Keratinocyte (primary cell): Measurements from ENCODE around the gene GCNT2. TPM values are rescaled to one million over a fixed set of nuclear protein-coding genes. Genes with fewer than 3 reads are reported as not detected.

Source experiments
- DNase-seq: peaks from one replicate; pipeline ENCODE4 v3.0.0-alpha.2; 2011; ENCODE audit warnings: low read depth, missing footprints, low spot score
- FAIRE-seq: peaks from 2 replicates; lab custom pipeline; 2011; peaks lifted over from hg19 to GRCh38; lab: Jason Lieb, UNC
- H2AFZ ChIP-seq: 2 replicates; pipeline ENCODE4 v1.6.0; 2012; ENCODE audit warnings: low read length, control low read depth, inconsistent platforms; ENCODE audit not compliant: control insufficient read depth
- H3K27ac ChIP-seq: 2 replicates; pipeline ENCODE4 v1.5.1; 2011; ENCODE audit warnings: low read length; ENCODE audit not compliant: control insufficient read depth, insufficient read depth
- H3K27me3 ChIP-seq: 3 replicates; pipeline ENCODE4 v1.6.0; 2011; ENCODE audit warnings: low read length; ENCODE audit not compliant: control insufficient read depth, insufficient read depth; ENCODE audit errors: extremely low read depth
- H3K36me3 ChIP-seq, 2 experiments: 2 replicates in 1 of 2; 3 replicates in 1 of 2; pipeline ENCODE4 v1.5.1; 2011; ENCODE audit warnings: low read length in 2 of 2, mild to moderate bottlenecking in 1 of 2; ENCODE audit not compliant: control insufficient read depth in 2 of 2, insufficient read depth in 2 of 2; ENCODE audit errors: extremely low read depth in 1 of 2
- H3K4me1 ChIP-seq: 3 replicates; pipeline ENCODE4 v1.5.1; 2011; ENCODE audit warnings: low read length; ENCODE audit not compliant: control insufficient read depth, insufficient read depth; ENCODE audit errors: extremely low read depth
- H3K4me2 ChIP-seq: 3 replicates; pipeline ENCODE4 v1.6.0; 2011; ENCODE audit warnings: low read depth, low read length; ENCODE audit not compliant: control insufficient read depth, insufficient read depth; ENCODE audit errors: extremely low read depth
- H3K4me3 ChIP-seq, 3 experiments: fragments of 200-600 bp in 1 of 3; sonication (generic) in 1 of 3; 2 replicates in 2 of 3; 3 replicates in 1 of 3; pipeline ENCODE4 v1.5.1; 2011 to 2016; ENCODE audit warnings: low read length in 3 of 3, mild to moderate bottlenecking in 3 of 3, control low read depth in 2 of 3, inconsistent platforms in 1 of 3, low read depth in 1 of 3, mixed read lengths in 1 of 3, mixed run types in 1 of 3, moderate library complexity in 1 of 3; ENCODE audit not compliant: control insufficient read depth in 2 of 3, insufficient read depth in 2 of 3; ENCODE audit errors: extremely low read depth in 1 of 3
- H3K79me2 ChIP-seq: 2 replicates; pipeline ENCODE4 v1.6.0; 2012; ENCODE audit warnings: low read length; ENCODE audit not compliant: control insufficient read depth, insufficient read depth
- H3K9ac ChIP-seq: 3 replicates; pipeline ENCODE4 v1.6.0; 2011; ENCODE audit warnings: low read length; ENCODE audit not compliant: control insufficient read depth, insufficient read depth; ENCODE audit errors: extremely low read depth
- H3K9me1 ChIP-seq: 3 replicates; pipeline ENCODE4 v1.6.0; 2011; ENCODE audit warnings: low read length; ENCODE audit not compliant: control insufficient read depth, insufficient read depth; ENCODE audit errors: extremely low read depth
- H3K9me3 ChIP-seq: 2 replicates; pipeline ENCODE4 v1.5.1; 2012; ENCODE audit warnings: low read depth, low read length; ENCODE audit not compliant: control insufficient read depth
- H4K20me1 ChIP-seq: 3 replicates; pipeline ENCODE4 v1.6.0; 2011; ENCODE audit warnings: low read length; ENCODE audit not compliant: control insufficient read depth, insufficient read depth; ENCODE audit errors: extremely low read depth
- EZH2 ChIP-seq: IDR thresholded peaks from one replicate; pipeline ENCODE4 v1.6.1; 2012; ENCODE audit warnings: inconsistent platforms, mild to moderate bottlenecking, low read length, moderate library complexity
- dilution Hi-C: fragments of 300-500 bp; cut with MboI; formaldehyde crosslinking; loops from one replicate; pipeline ENCODE4 v1.7.0; 2020; ENCODE audit warnings: low sequenced_read_pairs; ENCODE audit not compliant: extremely low pct_ligation_motif_present
- polyA minus RNA-seq, 3 experiments: library from RNA; depleted of rRNA, polyadenylated mRNA; stranded (reverse); fragments of >200 nt; gene quantifications; 1 replicate in 1 of 3; 2 replicates in 1 of 3; 3 replicates in 1 of 3; pipeline ENCODE4 v1.2.3, GENCODE V29; 2011
- polyA plus RNA-seq, 5 experiments: library from polyadenylated mRNA; depleted of rRNA in 3 of 5; stranded (reverse) in 3 of 5; stranded (forward) in 1 of 5; unstranded in 1 of 5; fragments of >200 nt; gene quantifications; 1 replicate in 1 of 5; 2 replicates in 3 of 5; 3 replicates in 1 of 5; pipeline versions ENCODE4 v1.2.1 to v1.2.3, GENCODE V29; 2011 to 2012; ENCODE audit warnings: missing spikeins in 2 of 5, low read depth in 1 of 5, low replicate concordance in 1 of 5
- TF ChIP-seq, protein P1 (sequence below), 3 experiments: IDR thresholded peaks in 1 of 3; conservative IDR thresholded peaks in 1 of 3; optimal IDR thresholded peaks in 1 of 3; 2 replicates in 2 of 3; 3 replicates in 1 of 3; pipeline versions ENCODE3 to v1.5.1; 2011; ENCODE audit warnings: low read length in 3 of 3, mild to moderate bottlenecking in 3 of 3, moderate library complexity in 2 of 3, control low read depth in 1 of 3, inconsistent platforms in 1 of 3; ENCODE audit not compliant: insufficient read depth in 2 of 3; ENCODE audit errors: extremely low read depth in 1 of 3

The GCNT2 gene
- polyA plus RNA-seq: 5.6 to 9.3 TPM (median 7.3 TPM) in 3 replicates
- 6.4 TPM for polyA plus RNA-seq (2011; ENCODE audit: low read depth)
- 4.8 and 8.2 TPM in 2 replicates for polyA plus RNA-seq (2011; cell fraction: cytosol; rRNA removed)
- polyA plus RNA-seq (2011; cell fraction: nucleus; rRNA removed): 11.0 and 14.3 TPM in 2 replicates
- 3.6 and 5.3 TPM in 2 replicates for polyA plus RNA-seq (2012; ENCODE audit: low replicate concordance)
- 2.7 to 14.9 TPM (median 7.2 TPM) in 3 replicates for polyA minus RNA-seq
- polyA minus RNA-seq (2011; cell fraction: cytosol; rRNA and poly(A)+ RNA removed): 11.9 TPM
- 13.1 and 27.0 TPM in 2 replicates for polyA minus RNA-seq (2011; cell fraction: nucleus; rRNA and poly(A)+ RNA removed)

DNA sequence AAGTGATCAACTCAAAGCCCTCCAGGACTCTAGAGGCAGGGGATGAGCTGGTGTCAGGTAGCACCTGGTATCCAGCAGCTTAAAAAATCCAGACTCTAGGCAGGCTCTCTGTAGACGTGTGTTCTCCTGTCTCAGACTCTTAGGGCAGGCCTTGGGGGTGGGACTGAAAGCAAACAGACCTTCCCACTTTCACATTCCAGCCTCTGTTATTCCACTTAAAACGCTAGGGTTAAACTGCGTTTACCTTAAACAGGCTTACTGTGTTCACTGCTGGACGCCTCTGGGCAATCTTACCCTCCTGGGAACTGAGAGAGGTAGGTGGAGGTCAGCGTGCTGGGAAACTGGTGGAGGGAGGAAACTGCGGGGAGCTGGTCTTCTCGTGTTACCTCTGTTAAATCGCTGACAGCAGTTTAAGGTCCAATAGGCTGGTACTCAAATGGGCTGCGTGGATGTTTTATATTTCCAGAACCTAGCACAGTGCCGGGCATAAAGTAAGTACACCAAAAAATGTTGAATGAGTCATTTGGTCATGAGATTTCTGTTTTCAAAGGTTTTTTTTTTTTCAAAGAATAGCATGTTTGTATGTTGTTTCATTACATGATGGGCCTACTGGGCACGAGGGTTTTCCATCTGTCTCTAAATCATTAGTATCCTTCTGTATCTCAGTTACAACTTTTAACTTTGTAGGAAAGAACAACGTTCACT is at the start of gene GCNT2:
GCNT2 (plus strand) TSS at position 248 of the 705 bp plus-strand sequence. CDS start 7,561 bp downstream, outside the sequence.
- Histone ChIP-seq H3K9me1 (no peaks in the 10 kb centered on the region), H3K79me2 (peaks cover 2% of the 10 kb centered on the region), H4K20me1 (no peaks in the 10 kb centered on the region), H2AFZ (peak within 1 kb of the TSS; percentile 83), H3K27ac (peak within 1 kb of the TSS; percentile 97), H3K4me3 (peak within 1 kb of the TSS; percentile 38 to 64 (median 61)), H3K9ac (peak within 1 kb of the TSS; percentile 83), H3K27me3 (no peaks in the 10 kb centered on the region), H3K4me1 (peaks cover 37% of the 10 kb centered on the region), H3K4me2 (peak within 1 kb of the TSS; percentile 80), H3K36me3 (no peaks in the 10 kb centered on the region), H3K9me3 (no peaks in the 10 kb centered on the region)
- DNase-seq: peak; percentile 84
- TF ChIP-seq EZH2: no peak
- TF ChIP-seq, protein P1, sequence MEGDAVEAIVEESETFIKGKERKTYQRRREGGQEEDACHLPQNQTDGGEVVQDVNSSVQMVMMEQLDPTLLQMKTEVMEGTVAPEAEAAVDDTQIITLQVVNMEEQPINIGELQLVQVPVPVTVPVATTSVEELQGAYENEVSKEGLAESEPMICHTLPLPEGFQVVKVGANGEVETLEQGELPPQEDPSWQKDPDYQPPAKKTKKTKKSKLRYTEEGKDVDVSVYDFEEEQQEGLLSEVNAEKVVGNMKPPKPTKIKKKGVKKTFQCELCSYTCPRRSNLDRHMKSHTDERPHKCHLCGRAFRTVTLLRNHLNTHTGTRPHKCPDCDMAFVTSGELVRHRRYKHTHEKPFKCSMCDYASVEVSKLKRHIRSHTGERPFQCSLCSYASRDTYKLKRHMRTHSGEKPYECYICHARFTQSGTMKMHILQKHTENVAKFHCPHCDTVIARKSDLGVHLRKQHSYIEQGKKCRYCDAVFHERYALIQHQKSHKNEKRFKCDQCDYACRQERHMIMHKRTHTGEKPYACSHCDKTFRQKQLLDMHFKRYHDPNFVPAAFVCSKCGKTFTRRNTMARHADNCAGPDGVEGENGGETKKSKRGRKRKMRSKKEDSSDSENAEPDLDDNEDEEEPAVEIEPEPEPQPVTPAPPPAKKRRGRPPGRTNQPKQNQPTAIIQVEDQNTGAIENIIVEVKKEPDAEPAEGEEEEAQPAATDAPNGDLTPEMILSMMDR (optimal IDR thresholded peaks at IDR 0.05 in 1 of 3, IDR thresholded peaks at IDR 0.05 in 1 of 3, conservative IDR thresholded peaks at IDR 0.05 in 1 of 3; ENCODE audit: extremely low read depth in 1 of 3, insufficient read depth in 2 of 3, low read length in 3 of 3): no peak
- peak; percentile 98 for FAIRE-seq
- dilution Hi-C loops: no loop called here

DNA sequence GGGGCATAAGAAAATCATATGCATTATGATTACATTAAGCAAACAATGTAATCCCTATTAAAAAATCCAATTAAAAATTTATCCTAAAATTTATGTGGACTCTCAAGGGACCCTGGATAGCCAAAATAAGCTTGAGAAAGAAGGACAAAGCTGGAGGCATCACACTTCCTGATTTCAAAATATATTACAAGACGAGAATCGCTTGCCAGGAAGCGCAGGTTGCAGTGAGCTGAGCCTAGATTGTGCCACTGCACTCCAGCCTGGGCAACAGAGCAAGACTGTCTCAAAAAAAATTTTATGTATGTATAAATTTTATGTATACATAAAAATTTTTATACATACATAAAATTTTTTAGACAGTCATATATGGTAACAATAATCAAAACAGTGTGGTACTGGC is 48.5 kb upstream of the GCNT2 start:
- Histone ChIP-seq H3K27me3 (no peaks in the 10 kb centered on the region), H2AFZ (no peak overlapping the region), H3K4me2 (no peak overlapping the region), H4K20me1 (no peaks in the 10 kb centered on the region), H3K36me3 (no peaks in the 10 kb centered on the region), H3K9me1 (no peaks in the 10 kb centered on the region), H3K9me3 (no peaks in the 10 kb centered on the region), H3K79me2 (no peaks in the 10 kb centered on the region), H3K27ac (no peak overlapping the region), H3K4me1 (no peaks in the 10 kb centered on the region), H3K9ac (no peak overlapping the region), H3K4me3 (no peak overlapping the region)
- no peak for TF ChIP-seq EZH2
- TF ChIP-seq, protein P1 (optimal IDR thresholded peaks at IDR 0.05 in 1 of 3, IDR thresholded peaks at IDR 0.05 in 1 of 3, conservative IDR thresholded peaks at IDR 0.05 in 1 of 3; ENCODE audit: extremely low read depth in 1 of 3, insufficient read depth in 2 of 3, low read length in 3 of 3): no peak
- FAIRE-seq (no peak), DNase-seq (no peak)
- dilution Hi-C loops: no loop called here
